Forelimb muscle (tissue), 1 donor: ENCODE results near the gene ADSL. TPM values are rescaled to one million over a fixed set of nuclear protein-coding genes. Genes with fewer than 3 reads are reported as not detected.

Source experiments
- DNase-seq: peaks from one replicate; pipeline ENCODE4 v3.0.0-alpha.2; 2013; ENCODE audit warnings: low read depth
- polyA plus RNA-seq: library from polyadenylated mRNA; unstranded; fragments of 120-200 nt; gene quantifications from one replicate; pipeline ENCODE4 v1.2.1, GENCODE V29; 2013; ENCODE audit not compliant: insufficient read length

ADSL gene
- polyA plus RNA-seq, 1 donor = 219 TPM

- no peak for DNase-seq
These were observed 19.2 kb upstream of the ADSL start for GRCh38 chr22:40326905-40327735.

GRCh38 chr22:40328546-40329456, 17.5 kb upstream of the ADSL start:
- DNase-seq = no peak

- no peak for DNase-seq
These were observed 16.8 kb upstream of the ADSL start for GRCh38 chr22:40329466-40329865.

- DNase-seq = no peak
These were observed 16.2 kb upstream of the ADSL start for GRCh38 chr22:40330086-40330485.

- no peak for DNase-seq
These were observed 15.7 kb upstream of the ADSL start for GRCh38 chr22:40330615-40331014.

GRCh38 chr22:40331706-40332105, 14.6 kb upstream of the ADSL start:
- no peak for DNase-seq

- no peak for DNase-seq
These were observed 13.9 kb upstream of the ADSL start for GRCh38 chr22:40332319-40332781.

GRCh38 chr22:40334060-40334459, 12.2 kb upstream of the ADSL start:
- DNase-seq = no peak

GRCh38 chr22:40334899-40335298, 11.4 kb upstream of the ADSL start:
- no peak for DNase-seq

- DNase-seq = no peak
These were observed 10.9 kb upstream of the ADSL start for GRCh38 chr22:40335358-40335757.

GRCh38 chr22:40340044-40340443, 6.3 kb upstream of the ADSL start:
- DNase-seq = no peak

- no peak for DNase-seq
These were observed 4.7 kb upstream of the ADSL start for GRCh38 chr22:40341604-40342003.

GRCh38 chr22:40342521-40342920, 3.8 kb upstream of the ADSL start:
- no peak for DNase-seq

GRCh38 chr22:40345271-40345670, 1.0 kb upstream of the ADSL start:
- no peak for DNase-seq

GRCh38 chr22:40345815-40346184, 500 bp upstream of the ADSL start:
- no peak for DNase-seq

- no peak for DNase-seq
These were observed 1.0 kb downstream of the ADSL start for GRCh38 chr22:40347300-40347699.

- DNase-seq = no peak
These were observed 1.8 kb downstream of the ADSL start for GRCh38 chr22:40348025-40348658.

GRCh38 chr22:40352763-40353162, 6.5 kb downstream of the ADSL start:
- no peak for DNase-seq

GRCh38 chr22:40361100-40361499, 14.8 kb downstream of the ADSL start:
- DNase-seq = no peak

GRCh38 chr22:40363059-40363458, 16.8 kb downstream of the ADSL start:
- no peak for DNase-seq

GRCh38 chr22:40364431-40364830, 18.1 kb downstream of the ADSL start:
- no peak for DNase-seq

- no peak for DNase-seq
These were observed 19.8 kb downstream of the ADSL start for GRCh38 chr22:40366068-40366467.
